ENCODE results near the gene CGREF1.
"Not testable (repeated sequence)": the region's sequence is repeated elsewhere in the genome, so short reads cannot be mapped to it uniquely, and the experiment has no call there.

Gene CGREF1

GRCh38 chr2:27077231-27077630 lies 41.7 kb downstream of the CGREF1 start:
- in situ Hi-C loops (cut with HindIII; ENCODE audit: low pct_ligation_motif_present, low sequenced_read_pairs) = no loop called here

GRCh38 chr2:27076323-27076722 lies 42.6 kb downstream of the CGREF1 start:
- Histone ChIP-seq H3K4me3 (ENCODE audit: low read depth, low read length) (no peak overlapping the region), H3K27me3 (replicated peaks) (no peaks in the 10 kb centered on the region), H3K36me3 (replicated peaks) (peaks cover under 1% of the 10 kb centered on the region), H3K27ac (no peak overlapping the region)
- no peak for DNase-seq
- no peak for TF ChIP-seq CTCF (IDR thresholded peaks at IDR 0.05; ENCODE audit: low read depth, low read length, missing control alignments)
- in situ Hi-C loops (cut with HindIII; ENCODE audit: low pct_ligation_motif_present, low sequenced_read_pairs) = no loop called here

More at GRCh38 chr2:27077231-27077630, 41.7 kb downstream of the CGREF1 start:
- no peak overlapping the region for H3K4me3 ChIP-seq (ENCODE audit: low read depth, low read length)
- no peak overlapping the region for H3K27ac ChIP-seq
- no peaks in the 10 kb centered on the region for H3K36me3 ChIP-seq (replicated peaks)
- TF ChIP-seq CTCF (IDR thresholded peaks at IDR 0.05; ENCODE audit: low read depth, low read length, missing control alignments) = no peak
- DNase-seq = no peak
- no peaks in the 10 kb centered on the region for H3K27me3 ChIP-seq (replicated peaks)

GRCh38 chr2:27075566-27075871 lies 43.4 kb downstream of the CGREF1 start:
- DNase-seq; H3K36me3 ChIP-seq (replicated peaks); H3K27me3 ChIP-seq (replicated peaks); H3K4me3 ChIP-seq (ENCODE audit: low read depth, low read length); in situ Hi-C loops (cut with HindIII; ENCODE audit: low pct_ligation_motif_present, low sequenced_read_pairs); H3K27ac ChIP-seq: not testable (repeated sequence)

- TF ChIP-seq CTCF (IDR thresholded peaks at IDR 0.05; ENCODE audit: low read depth, low read length, missing control alignments) = no peak
- in situ Hi-C loops (cut with HindIII; ENCODE audit: low pct_ligation_motif_present, low sequenced_read_pairs) = no loop called here
- Histone ChIP-seq H3K4me3 (ENCODE audit: low read depth, low read length) (no peak overlapping the region), H3K36me3 (replicated peaks) (peaks cover 2% of the 10 kb centered on the region), H3K27ac (no peak overlapping the region), H3K27me3 (replicated peaks) (no peaks in the 10 kb centered on the region)
- DNase-seq = no peak
These were observed 44.0 kb downstream of the CGREF1 start for GRCh38 chr2:27074738-27075565.

- no peaks in the 10 kb centered on the region for H3K27me3 ChIP-seq (replicated peaks)
- H3K36me3 ChIP-seq (replicated peaks) = peaks cover 11% of the 10 kb centered on the region
- TF ChIP-seq CTCF (IDR thresholded peaks at IDR 0.05; ENCODE audit: low read depth, low read length, missing control alignments) = no peak
- in situ Hi-C loops (cut with HindIII; ENCODE audit: low pct_ligation_motif_present, low sequenced_read_pairs) = no loop called here
- H3K27ac ChIP-seq = no peak overlapping the region
- no peak overlapping the region for H3K4me3 ChIP-seq (ENCODE audit: low read depth, low read length)
- no peak for DNase-seq
These were observed 45.1 kb downstream of the CGREF1 start for GRCh38 chr2:27073782-27074181.

- no peak for TF ChIP-seq CTCF (IDR thresholded peaks at IDR 0.05; ENCODE audit: low read depth, low read length, missing control alignments)
- peak overlapping the region; percentile 81 for H3K27ac ChIP-seq
- in situ Hi-C loops (cut with HindIII; ENCODE audit: low pct_ligation_motif_present, low sequenced_read_pairs) = no loop called here
- no peaks in the 10 kb centered on the region for H3K27me3 ChIP-seq (replicated peaks)
- H3K36me3 ChIP-seq (replicated peaks) = peaks cover 19% of the 10 kb centered on the region
- no peak for DNase-seq
- H3K4me3 ChIP-seq (ENCODE audit: low read depth, low read length) = no peak overlapping the region
These were observed 46.0 kb downstream of the CGREF1 start for GRCh38 chr2:27072920-27073319.
